Measurements from ENCODE around the gene PPFIA1.
A peak's percentile ranks its signal among the peaks of the same experiment; 100 is the strongest.

The PPFIA1 gene

DNA sequence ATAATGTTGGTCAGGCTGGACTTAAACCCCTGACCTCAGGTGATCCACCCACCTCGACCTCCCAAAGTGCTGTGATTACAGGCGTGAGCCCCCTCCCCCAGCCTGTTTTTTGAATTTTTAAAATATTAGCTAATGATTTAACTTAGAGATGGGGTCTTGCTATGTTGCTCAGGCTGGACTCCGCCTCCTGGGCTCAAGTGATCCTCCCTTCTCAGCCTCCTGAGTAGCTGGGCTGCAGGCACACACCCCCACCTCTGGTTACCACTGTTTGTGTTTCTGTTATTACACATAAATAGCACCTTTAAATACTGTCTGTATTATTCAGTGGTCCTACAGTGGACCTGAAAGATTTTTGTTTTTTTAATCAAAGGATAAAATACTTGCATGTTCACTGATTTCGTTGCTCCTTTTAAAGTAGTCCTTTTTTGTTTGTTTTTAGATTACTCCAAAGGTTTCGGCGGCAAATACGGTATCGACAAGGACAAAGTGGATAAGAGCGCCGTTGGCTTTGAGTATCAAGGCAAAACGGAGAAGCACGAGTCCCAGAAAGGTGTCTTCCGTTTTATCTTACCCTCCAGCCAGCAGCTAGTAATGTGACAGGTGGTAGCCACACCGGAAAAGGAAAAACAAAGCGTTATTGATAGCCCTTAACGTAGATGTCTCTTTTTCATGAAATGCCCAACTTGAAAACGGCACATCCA, 149.0 kb downstream of the PPFIA1 start:
- DNase-seq: no peak

DNA sequence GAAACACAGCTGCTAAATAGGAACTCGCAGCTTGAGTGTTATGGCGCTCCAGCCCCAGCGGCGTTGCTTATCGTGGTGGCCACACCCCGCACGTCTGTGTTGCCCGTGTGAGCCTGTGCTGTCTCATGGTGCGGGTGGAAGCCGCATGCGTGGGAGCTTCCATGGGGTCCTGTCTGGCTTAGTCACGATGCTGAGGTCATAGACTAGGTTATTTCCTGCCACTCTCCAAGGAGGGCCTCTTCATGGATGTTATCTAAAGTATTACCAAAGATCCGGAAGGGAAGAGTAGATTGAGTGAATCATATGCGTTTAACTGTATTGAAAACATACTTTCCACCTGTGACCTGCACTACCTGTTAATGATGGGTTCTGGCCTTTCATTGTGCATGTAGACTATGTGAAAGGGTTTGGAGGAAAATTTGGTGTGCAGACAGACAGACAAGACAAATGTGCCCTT, 149.5 kb downstream of the PPFIA1 start:
- DNase-seq: no peak

DNA sequence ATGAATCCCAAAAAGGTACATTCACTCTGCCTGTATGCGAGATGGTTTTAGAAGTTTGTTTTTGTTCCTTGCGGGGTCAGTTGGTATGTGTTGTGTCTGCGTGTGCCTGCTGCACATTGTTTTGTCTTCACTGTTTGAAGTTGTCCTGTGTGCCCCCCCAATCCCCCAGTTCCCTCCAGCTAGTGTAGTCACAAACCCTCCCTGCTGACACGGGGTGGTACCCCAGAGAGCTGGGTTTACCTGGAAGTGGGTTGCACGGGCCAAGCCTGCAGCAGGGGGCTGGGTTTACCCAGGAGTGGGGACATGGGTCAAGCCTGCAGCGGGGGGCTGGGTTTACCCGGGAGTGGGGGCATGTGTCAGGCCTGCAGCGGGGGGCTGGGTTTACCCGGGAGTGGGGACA, 150.0 kb downstream of the PPFIA1 start:
- no peak for DNase-seq

DNA sequence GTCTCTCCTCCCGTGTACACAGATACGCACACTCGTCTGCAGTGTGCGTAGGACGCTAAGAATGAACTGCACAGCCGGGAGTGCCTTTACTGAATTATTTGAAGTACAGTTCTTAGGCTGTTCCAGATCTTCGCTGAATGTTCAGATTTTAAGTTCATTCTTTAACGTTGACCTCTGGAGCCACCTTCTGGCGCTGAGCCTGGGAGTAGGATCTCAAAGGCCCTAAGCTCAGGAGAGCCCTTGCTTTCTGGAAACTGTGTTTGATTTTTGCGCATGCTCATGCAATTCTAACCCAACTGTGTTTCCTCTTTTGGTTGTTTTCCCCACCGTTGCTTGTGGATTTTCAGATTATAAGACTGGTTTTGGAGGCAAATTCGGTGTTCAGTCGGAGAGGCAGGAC, 150.6 kb downstream of the PPFIA1 start:
- DNase-seq: no peak

DNA sequence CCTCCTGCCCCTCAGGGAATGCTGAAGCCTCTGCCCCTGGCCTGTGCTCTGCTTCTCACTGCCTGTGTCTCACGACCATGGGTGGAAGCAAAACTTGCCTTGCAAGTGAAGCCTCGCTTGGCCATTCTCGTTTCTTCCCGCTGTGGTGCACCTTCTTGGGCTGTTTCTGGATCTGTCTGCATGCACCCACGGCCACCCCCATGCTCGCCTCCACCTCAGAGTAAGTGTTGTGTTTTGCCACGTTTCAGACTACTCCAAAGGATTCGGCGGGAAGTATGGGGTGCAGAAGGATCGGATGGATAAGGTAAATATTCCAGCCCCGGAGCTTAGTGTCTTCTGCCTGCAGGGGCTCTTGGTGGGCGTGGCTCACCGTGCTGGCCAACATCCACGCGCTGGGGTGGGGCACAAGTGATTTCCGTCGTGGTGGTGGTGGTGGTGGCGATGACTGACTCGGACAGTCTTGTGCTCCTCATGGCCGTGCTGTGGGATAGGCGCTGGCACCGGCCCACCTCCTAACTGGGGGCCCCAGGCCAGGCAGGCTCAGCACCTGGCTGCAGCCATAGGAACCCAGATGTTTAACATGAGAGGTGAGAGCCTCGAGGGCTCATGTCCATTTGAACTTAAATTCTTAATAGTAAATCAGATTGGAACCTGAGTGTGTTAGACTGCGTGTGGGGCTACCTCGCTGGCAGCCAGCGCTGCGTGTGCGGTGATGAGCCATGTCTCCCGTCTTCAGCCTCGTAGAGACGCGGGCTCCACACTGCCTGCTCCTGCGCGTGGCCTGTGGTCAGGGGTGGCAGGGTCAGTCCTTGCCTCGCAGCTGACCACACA, 152.4 kb downstream of the PPFIA1 start:
- DNase-seq: no peak

DNA sequence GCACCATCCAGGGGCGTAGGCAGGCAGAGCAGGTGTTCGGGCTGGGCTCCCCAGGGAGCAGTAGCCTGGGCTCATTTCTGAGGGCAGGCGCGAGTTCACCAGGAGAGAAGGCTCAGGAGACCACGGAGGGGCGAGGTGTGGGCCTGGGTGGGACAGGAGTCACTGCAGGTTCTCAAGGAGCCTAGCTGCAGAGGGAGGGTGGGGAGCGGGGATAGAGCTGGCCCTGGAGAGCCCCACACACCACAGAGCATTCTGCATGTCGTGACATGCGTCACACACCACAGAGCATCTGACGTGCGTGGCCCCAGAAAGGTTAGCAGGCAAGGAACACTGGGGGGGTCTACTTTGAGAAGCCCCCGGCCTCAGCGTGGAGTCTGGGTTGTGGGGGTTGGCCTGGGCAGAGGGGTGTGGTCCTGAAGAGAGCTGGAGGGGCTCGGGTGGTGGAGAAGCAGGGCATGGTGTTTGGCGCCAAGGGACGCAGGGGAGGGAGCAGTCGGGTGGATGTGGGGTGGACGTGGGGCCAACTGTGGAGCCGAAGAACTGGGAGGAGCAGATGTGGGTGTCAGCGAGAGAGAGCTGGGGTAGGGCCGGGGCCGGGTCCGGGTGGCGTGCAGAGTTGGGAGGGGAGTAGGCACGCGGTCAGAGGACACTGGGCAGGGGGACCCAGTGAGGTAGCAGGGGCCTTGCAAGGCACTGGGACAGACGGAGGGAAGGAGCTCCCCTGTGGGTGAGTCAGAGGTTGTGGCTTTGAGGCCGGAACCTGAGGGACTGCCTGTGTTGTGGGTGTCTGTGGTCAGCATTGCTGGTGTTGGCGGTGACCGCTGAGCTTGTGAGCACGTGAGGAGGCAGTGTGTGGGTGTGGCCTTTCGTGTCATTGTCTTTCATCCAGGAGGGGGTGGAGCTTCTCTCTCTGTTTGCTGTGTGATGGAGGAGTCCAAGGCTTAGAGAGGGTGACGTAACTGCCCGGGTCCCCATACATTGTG, 153.3 kb downstream of the PPFIA1 start:
- DNase-seq: peak; percentile 61

DNA sequence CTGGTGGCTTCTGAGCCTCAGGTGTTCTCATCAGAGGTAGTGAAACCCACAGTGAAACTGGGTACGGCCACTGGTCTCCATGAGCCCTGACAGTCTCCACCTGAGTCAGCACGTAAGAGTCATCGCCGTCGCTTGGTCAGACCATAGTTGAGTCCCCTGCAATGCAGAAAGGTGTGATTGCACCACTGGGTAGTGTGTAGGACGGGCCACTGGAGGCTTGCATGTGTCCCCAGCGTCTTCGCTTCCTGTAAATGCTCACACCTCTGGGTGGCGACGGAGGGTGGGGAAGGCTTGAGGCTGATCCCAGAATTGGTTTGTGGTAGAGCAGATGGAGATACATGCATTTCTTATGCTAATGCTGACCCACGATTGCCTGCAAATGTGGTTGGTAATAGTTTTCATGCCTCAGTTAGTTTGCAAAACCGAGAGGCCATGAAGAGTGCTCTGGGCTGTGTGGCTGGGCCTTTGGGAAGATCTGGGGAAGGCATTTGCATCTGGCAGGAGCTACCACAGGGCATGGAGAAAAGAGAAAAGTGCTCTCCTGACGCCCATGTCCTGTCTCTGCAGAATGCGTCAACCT, 154.4 kb downstream of the PPFIA1 start:
- no peak for DNase-seq

DNA sequence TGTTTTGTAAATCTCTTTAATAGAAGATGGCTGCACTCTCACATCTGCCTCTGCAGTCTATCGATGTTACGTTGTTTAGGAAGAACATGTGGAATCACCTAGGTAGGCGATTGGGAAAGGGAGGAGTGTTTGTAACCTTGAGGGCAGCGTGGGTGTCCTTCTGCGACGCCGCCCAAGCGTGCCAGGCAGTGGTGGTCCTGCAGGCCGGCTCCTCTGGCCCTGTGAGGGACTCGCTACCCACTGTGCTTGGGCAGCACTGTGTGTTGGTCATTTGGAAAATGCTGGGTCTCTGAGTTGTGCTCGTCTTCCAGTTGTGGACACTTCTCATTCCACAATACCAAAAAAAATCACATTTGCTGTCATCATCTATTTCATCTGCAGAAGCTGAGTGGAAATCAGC, 156.9 kb downstream of the PPFIA1 start:
- DNase-seq: no peak

DNA sequence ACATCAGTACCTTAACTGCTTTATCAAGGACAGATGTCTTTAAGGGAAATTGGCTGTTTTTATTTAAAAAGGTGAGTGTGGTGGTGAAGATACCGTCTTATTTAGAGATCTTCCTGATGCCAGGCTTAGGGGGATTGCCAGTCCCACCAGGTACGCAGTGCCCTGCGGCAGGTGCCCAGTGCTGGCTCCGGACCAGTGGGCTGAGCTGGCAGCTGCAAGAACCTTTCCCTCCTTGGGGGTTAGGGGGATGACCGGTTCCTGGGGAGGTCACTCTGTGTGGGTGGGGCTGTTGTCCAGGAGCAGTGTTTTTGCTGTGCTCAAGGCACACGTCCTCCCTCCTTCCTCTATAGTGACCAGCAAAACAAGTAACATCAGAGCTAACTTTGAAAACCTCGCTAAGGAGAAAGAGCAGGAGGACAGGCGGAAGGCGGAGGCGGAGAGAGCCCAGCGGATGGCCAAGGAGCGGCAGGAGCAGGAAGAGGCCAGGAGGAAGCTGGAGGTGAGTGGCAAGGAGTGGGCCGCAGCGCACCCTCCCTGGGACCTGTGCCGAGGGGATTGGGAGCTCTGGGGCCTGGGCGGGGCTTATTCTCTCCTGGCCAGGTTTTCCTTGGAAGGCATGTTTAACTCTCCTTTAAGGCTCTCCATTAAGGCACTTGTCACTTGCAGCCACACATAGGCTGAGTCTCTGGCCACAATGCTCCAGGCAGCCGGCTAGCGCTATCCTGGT, 158.4 kb downstream of the PPFIA1 start:
- DNase-seq: no peak

DNA sequence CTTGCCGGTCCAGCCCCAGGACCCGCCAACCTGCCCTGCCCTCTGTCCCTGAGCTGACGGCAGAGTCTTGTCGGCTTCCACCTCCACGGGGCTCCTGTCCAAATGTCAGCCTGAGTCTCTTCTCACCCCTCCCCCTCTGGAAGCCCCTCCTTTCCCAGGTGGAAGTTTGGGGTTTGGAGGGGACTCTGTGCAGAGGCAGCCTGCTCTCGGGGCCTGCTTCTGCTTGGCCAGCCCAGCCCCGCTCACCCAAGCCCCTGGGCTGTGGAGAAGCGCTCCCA, 158.9 kb downstream of the PPFIA1 start:
- no peak for DNase-seq

DNA sequence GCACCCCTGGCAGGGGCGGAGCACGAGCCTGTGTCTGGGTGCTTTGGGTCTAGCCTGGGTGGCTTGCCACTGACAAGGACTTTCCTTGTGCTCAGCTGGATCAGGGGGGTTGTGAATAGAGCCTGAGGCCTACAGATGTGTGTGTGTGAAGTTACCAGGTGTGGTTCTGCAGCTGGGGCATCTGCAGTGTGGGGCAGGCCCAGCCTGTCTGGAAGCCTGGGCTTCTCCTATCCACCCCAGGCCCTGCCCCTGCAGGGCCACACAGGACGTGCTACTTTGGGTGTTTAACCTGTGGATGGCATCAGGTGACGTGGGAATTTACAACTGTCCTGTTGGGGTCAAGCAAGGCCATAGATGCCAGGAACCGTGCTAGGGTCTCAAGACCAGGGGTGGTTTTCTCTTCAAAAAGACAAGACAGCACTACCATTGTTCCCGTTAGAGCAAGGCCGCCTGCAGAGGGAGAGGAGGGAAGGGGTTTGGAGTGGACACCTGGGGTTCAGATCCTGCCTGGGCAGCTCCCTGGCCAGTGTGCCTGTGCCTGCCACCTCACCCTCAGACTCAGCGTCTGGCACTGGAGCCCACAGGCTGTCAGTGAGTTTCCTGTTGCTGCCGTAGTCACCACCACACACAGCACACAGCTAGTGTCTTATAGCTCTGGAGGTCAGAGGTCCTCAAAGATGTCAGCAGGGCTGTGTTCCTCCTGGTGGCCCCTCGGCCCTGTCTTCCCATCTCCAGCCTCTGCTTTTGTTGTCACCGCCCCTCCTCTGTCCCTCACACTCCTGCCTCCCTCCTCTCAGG, 159.4 kb downstream of the PPFIA1 start:
- DNase-seq: no peak

DNA sequence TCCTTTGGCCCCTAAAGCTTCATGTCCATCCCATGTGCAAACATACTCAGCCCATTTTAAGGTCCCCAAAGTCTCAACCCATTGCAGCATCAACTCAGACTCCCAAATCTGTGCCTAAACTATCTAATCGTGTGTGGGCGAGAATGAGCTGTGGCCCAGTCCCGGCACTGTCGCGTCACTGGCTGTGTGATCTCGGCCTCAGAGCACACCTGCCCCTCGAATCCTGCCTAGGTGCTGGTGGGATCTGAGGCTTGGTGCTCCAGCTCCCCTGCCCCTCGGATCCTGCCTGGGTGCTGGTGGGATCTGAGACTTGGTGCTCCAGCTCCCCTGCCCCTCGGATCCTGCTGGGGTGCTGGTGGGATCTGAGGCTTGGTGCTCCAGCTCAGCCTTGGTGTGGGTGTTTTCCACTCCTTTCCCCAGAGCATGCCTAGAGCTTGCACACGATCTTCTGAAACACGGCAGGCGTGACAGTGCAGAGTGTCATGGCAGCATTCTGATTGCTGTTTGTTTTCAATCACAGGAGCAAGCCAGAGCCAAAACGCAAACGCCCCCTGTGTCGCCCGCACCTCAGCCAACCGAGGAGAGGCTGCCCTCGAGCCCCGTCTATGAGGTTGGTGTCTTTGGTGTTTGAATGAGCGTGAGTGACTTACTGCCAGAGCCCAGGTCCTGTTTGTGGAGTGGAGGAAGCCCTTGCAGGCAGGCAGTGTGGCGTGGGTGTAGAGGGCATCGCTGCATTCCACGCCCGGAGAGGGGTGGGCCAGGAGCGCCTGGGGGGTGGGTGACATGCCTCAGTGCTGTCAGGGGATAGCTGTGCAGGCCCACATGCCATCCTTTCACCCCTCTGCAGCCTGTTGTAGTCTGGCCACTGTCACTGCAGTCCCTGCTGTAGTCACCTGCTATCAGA, 160.4 kb downstream of the PPFIA1 start:
- DNase-seq: no peak

DNA sequence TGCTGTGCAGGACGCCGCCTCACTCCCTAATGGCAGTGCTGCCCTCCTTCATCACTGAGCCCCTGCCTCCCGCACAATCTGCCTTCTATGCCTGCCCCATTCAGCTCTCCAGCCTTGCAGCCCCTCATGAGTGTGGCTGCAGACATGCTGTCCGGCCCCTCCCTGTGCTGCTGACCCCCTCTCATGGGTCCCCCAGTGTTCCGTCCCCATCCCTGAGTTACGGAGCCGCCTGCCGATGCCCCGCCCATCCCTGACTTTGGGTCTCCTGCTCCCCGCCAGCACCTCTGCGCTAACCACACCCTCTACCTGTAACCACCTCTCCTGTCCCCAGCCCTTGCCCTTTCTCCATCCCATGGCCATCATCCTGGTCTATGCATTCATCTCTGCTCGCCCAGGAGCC, 161.1 kb downstream of the PPFIA1 start:
- no peak for DNase-seq

DNA sequence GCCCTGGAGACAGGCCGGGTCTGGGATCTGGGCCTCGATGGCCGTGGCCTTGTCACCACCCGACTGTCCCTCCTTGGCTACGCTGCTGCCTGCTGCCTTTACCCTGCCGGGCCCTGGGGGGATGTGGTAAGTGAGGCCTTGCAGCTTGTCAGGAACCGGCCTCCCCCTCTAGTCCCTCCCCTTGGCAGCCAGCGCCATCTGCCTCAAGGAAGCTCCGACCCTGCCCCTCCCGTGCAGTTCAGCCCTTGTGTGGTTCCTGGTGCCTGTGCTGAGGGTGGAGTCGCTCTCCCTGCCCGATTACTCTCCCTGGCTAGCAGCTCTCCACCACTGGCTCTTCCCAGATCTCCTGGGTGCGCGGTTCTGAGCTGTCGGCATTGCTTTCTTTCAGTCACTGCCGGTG, 161.6 kb downstream of the PPFIA1 start:
- no peak for DNase-seq

DNA sequence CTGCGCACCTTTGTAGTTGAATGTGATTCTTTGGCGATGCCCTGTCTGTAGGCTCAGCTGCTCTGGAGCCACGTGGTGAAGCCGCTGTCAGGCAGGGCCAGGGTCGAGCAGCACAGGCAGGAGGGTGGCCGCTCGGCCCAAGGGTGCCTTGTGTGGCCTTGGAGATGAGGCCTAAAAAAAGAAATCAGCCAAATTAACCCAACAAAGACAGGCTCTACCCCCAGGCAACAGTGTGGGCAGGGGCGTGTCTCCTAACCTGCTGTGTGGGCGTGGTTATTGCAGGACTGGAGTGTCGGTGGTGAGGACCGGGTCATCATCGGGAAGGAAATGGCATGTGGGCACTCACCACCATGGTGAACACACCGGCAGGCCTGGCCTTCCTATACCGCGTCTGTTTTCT, 162.1 kb downstream of the PPFIA1 start:
- DNase-seq: no peak

DNA sequence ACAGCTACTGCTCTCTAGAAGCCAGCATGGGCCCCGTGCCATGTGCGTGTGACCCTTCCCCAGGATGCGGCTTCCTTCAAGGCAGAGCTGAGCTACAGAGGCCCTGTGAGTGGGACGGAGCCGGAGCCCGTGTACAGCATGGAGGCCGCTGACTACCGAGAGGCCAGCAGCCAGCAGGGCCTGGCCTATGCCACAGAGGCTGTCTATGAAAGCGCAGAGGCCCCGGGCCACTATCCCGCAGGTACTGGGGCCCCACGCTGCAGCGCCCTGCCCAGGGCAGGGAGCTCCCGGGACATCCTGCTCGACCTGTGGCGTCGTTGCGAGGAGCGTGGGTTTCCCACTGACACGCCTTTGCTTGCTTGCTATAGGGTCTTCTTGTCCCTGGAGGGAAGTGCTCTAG, 162.5 kb downstream of the PPFIA1 start:
- DNase-seq: no peak

DNA sequence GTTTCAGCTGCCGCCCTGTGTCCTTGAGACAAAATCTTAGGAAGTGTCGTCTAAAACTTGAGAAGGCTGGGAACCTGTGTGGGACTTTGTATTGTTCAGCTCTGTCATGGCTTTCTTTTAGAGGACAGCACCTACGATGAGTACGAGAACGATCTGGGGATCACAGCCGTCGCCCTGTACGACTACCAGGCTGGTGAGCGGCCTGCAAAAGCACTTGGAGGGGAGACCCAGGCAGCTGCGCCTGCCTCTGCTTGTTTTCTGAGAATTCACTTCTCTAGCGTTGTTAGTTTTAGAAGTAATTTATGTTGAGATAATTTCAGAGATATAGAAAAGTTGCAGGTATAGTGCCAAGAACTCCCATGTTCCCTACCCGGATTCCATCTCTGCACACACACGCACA, 163.0 kb downstream of the PPFIA1 start:
- DNase-seq: no peak

All from activated CD4-positive, alpha-beta T cell treated with anti-CD3 and anti-CD28 coated beads, Interleukin-2, Interleukin-6, amounts not matched to agents 100 ng/mL and 50 ng/mL, durations not matched to agents 16 hours and 8 hours (primary cell).